Keratinocyte (primary cell): ENCODE results near the gene CCNY. TPM values are rescaled to one million over a fixed set of nuclear protein-coding genes. Genes with fewer than 3 reads are reported as not detected.

Experiments
- DNase-seq: peaks from one replicate; pipeline ENCODE4 v3.0.0-alpha.2; 2011; ENCODE audit warnings: low read depth, missing footprints, low spot score
- FAIRE-seq: peaks from 2 replicates; lab custom pipeline; 2011; peaks lifted over from hg19 to GRCh38; lab: Jason Lieb, UNC
- H2AFZ ChIP-seq: 2 replicates; pipeline ENCODE4 v1.6.0; 2012; ENCODE audit warnings: low read length, control low read depth, inconsistent platforms; ENCODE audit not compliant: control insufficient read depth
- H3K27ac ChIP-seq: 2 replicates; pipeline ENCODE4 v1.5.1; 2011; ENCODE audit warnings: low read length; ENCODE audit not compliant: control insufficient read depth, insufficient read depth
- H3K27me3 ChIP-seq: 3 replicates; pipeline ENCODE4 v1.6.0; 2011; ENCODE audit warnings: low read length; ENCODE audit not compliant: control insufficient read depth, insufficient read depth; ENCODE audit errors: extremely low read depth
- H3K36me3 ChIP-seq, 2 experiments: 2 replicates in 1 of 2; 3 replicates in 1 of 2; pipeline ENCODE4 v1.5.1; 2011; ENCODE audit warnings: low read length in 2 of 2, mild to moderate bottlenecking in 1 of 2; ENCODE audit not compliant: control insufficient read depth in 2 of 2, insufficient read depth in 2 of 2; ENCODE audit errors: extremely low read depth in 1 of 2
- H3K4me1 ChIP-seq: 3 replicates; pipeline ENCODE4 v1.5.1; 2011; ENCODE audit warnings: low read length; ENCODE audit not compliant: control insufficient read depth, insufficient read depth; ENCODE audit errors: extremely low read depth
- H3K4me2 ChIP-seq: 3 replicates; pipeline ENCODE4 v1.6.0; 2011; ENCODE audit warnings: low read depth, low read length; ENCODE audit not compliant: control insufficient read depth, insufficient read depth; ENCODE audit errors: extremely low read depth
- H3K4me3 ChIP-seq, 3 experiments: fragments of 200-600 bp in 1 of 3; sonication (generic) in 1 of 3; 2 replicates in 2 of 3; 3 replicates in 1 of 3; pipeline ENCODE4 v1.5.1; 2011 to 2016; ENCODE audit warnings: low read length in 3 of 3, mild to moderate bottlenecking in 3 of 3, control low read depth in 2 of 3, inconsistent platforms in 1 of 3, low read depth in 1 of 3, mixed read lengths in 1 of 3, mixed run types in 1 of 3, moderate library complexity in 1 of 3; ENCODE audit not compliant: control insufficient read depth in 2 of 3, insufficient read depth in 2 of 3; ENCODE audit errors: extremely low read depth in 1 of 3
- H3K79me2 ChIP-seq: 2 replicates; pipeline ENCODE4 v1.6.0; 2012; ENCODE audit warnings: low read length; ENCODE audit not compliant: control insufficient read depth, insufficient read depth
- H3K9ac ChIP-seq: 3 replicates; pipeline ENCODE4 v1.6.0; 2011; ENCODE audit warnings: low read length; ENCODE audit not compliant: control insufficient read depth, insufficient read depth; ENCODE audit errors: extremely low read depth
- H3K9me1 ChIP-seq: 3 replicates; pipeline ENCODE4 v1.6.0; 2011; ENCODE audit warnings: low read length; ENCODE audit not compliant: control insufficient read depth, insufficient read depth; ENCODE audit errors: extremely low read depth
- H3K9me3 ChIP-seq: 2 replicates; pipeline ENCODE4 v1.5.1; 2012; ENCODE audit warnings: low read depth, low read length; ENCODE audit not compliant: control insufficient read depth
- H4K20me1 ChIP-seq: 3 replicates; pipeline ENCODE4 v1.6.0; 2011; ENCODE audit warnings: low read length; ENCODE audit not compliant: control insufficient read depth, insufficient read depth; ENCODE audit errors: extremely low read depth
- CTCF ChIP-seq, 3 experiments: IDR thresholded peaks in 1 of 3; conservative IDR thresholded peaks in 1 of 3; optimal IDR thresholded peaks in 1 of 3; 2 replicates in 2 of 3; 3 replicates in 1 of 3; pipeline versions ENCODE3 to v1.5.1; 2011; ENCODE audit warnings: low read length in 3 of 3, mild to moderate bottlenecking in 3 of 3, moderate library complexity in 2 of 3, control low read depth in 1 of 3, inconsistent platforms in 1 of 3; ENCODE audit not compliant: insufficient read depth in 2 of 3; ENCODE audit errors: extremely low read depth in 1 of 3
- EZH2 ChIP-seq: IDR thresholded peaks from one replicate; pipeline ENCODE4 v1.6.1; 2012; ENCODE audit warnings: inconsistent platforms, mild to moderate bottlenecking, low read length, moderate library complexity
- dilution Hi-C: fragments of 300-500 bp; cut with MboI; formaldehyde crosslinking; loops from one replicate; pipeline ENCODE4 v1.7.0; 2020; ENCODE audit warnings: low sequenced_read_pairs; ENCODE audit not compliant: extremely low pct_ligation_motif_present
- polyA plus RNA-seq, 5 experiments: library from polyadenylated mRNA; depleted of rRNA in 3 of 5; stranded (reverse) in 3 of 5; stranded (forward) in 1 of 5; unstranded in 1 of 5; fragments of >200 nt; gene quantifications; 1 replicate in 1 of 5; 2 replicates in 3 of 5; 3 replicates in 1 of 5; pipeline versions ENCODE4 v1.2.1 to v1.2.3, GENCODE V29; 2011 to 2012; ENCODE audit warnings: missing spikeins in 2 of 5, low read depth in 1 of 5, low replicate concordance in 1 of 5

CCNY gene
- polyA plus RNA-seq, 1 donor (not counting 4 experiments of a cell fraction or from before 2014, with no cell fraction given) = 58.9 TPM

GRCh38 chr10:35392482-35393228, 56.3 kb downstream of the CCNY start:
- no peaks in the 10 kb centered on the region for H3K9me1 ChIP-seq
- H2AFZ ChIP-seq = no peak overlapping the region
- peaks cover 4% of the 10 kb centered on the region for H4K20me1 ChIP-seq
- no peaks in the 10 kb centered on the region for H3K9me3 ChIP-seq
- dilution Hi-C loops = no loop called here
- FAIRE-seq (no peak), DNase-seq (no peak)
- no peaks in the 10 kb centered on the region for H3K27me3 ChIP-seq
- no peaks in the 10 kb centered on the region for H3K36me3 ChIP-seq
- no peak overlapping the region for H3K4me2 ChIP-seq
- peaks cover 6% of the 10 kb centered on the region for H3K4me1 ChIP-seq
- TF ChIP-seq EZH2 (no peak), CTCF (optimal IDR thresholded peaks at IDR 0.05 in 1 of 3, IDR thresholded peaks at IDR 0.05 in 1 of 3, conservative IDR thresholded peaks at IDR 0.05 in 1 of 3; ENCODE audit: extremely low read depth in 1 of 3, insufficient read depth in 2 of 3, low read length in 3 of 3) (no peak)
- H3K4me3 ChIP-seq = no peak overlapping the region
- no peak overlapping the region for H3K27ac ChIP-seq
- peaks cover 85% of the 10 kb centered on the region for H3K79me2 ChIP-seq
- no peak overlapping the region for H3K9ac ChIP-seq

GRCh38 chr10:35394411-35394851, 58.1 kb downstream of the CCNY start:
- Histone ChIP-seq H2AFZ (no peak overlapping the region), H3K4me2 (no peak overlapping the region), H3K9me3 (no peaks in the 10 kb centered on the region), H3K79me2 (peaks cover 90% of the 10 kb centered on the region), H3K9ac (no peak overlapping the region), H3K27me3 (no peaks in the 10 kb centered on the region), H3K4me1 (no peaks in the 10 kb centered on the region), H3K9me1 (no peaks in the 10 kb centered on the region), H4K20me1 (peaks cover 4% of the 10 kb centered on the region), H3K4me3 (no peak overlapping the region), H3K27ac (no peak overlapping the region), H3K36me3 (no peaks in the 10 kb centered on the region)
- FAIRE-seq (no peak), DNase-seq (no peak)
- TF ChIP-seq CTCF (optimal IDR thresholded peaks at IDR 0.05 in 1 of 3, IDR thresholded peaks at IDR 0.05 in 1 of 3, conservative IDR thresholded peaks at IDR 0.05 in 1 of 3; ENCODE audit: extremely low read depth in 1 of 3, insufficient read depth in 2 of 3, low read length in 3 of 3) = no peak
- dilution Hi-C loops = no loop called here
